HEK293 (cell line): ENCODE measurements around the gene SCD.

Experiments
- CTCF ChIA-PET: fragments of 350-600 bp; formaldehyde crosslinking; extraction: SDS; loops from one replicate; lab custom pipeline; 2021; ENCODE audit warnings: antibody characterized with exemption; lab: Yijun Ruan, JAX
- POLR2A ChIA-PET: fragments of 300-600 bp; formaldehyde crosslinking; extraction: SDS; loops from one replicate; lab custom pipeline; 2020; ENCODE audit warnings: antibody characterized with exemption, inconsistent platforms; lab: Yijun Ruan, JAX
- H3K27ac ChIP-seq: fragments of 200-500 bp; sonication (Bioruptor generic); 2 replicates; pipeline ENCODE4 v1.5.1; 2014; ENCODE audit warnings: low read depth, low read length, control low read depth, inconsistent platforms; ENCODE audit errors: extremely low read depth
- H3K36me3 ChIP-seq, 2 experiments: fragments of 200-500 bp in 1 of 2; sonication (Bioruptor generic) in 1 of 2; 1 replicate in 1 of 2; 2 replicates in 1 of 2; pipeline ENCODE4 v1.5.1; 2014 to 2017; ENCODE audit warnings: inconsistent platforms in 2 of 2, low read length in 2 of 2; ENCODE audit not compliant: control insufficient read depth in 2 of 2, insufficient read depth in 1 of 2
- H3K4me1 ChIP-seq: fragments of 200-500 bp; sonication (Bioruptor generic); 2 replicates; pipeline ENCODE4 v1.5.1; 2014; ENCODE audit warnings: mild to moderate bottlenecking, low read length, inconsistent platforms; ENCODE audit not compliant: control insufficient read depth, insufficient read depth
- H3K4me3 ChIP-seq: 2 replicates; pipeline ENCODE4 v1.5.1; 2011; ENCODE audit warnings: low read depth, mild to moderate bottlenecking, control low read depth, low read length, moderate library complexity
- H3K9me3 ChIP-seq: fragments of 200-500 bp; sonication (Bioruptor generic); 2 replicates; pipeline ENCODE4 v1.5.1; 2014; ENCODE audit warnings: low read depth, low read length, inconsistent platforms; ENCODE audit not compliant: control insufficient read depth, insufficient read depth
- BCL11A ChIP-seq: fragments of 450-650 bp; formaldehyde crosslinking; IDR thresholded peaks from 2 replicates; pipeline ENCODE4 v1.5.1; 2016; ENCODE audit warnings: low read depth, missing biosample characterization, missing genetic modification characterization
- KLF1 ChIP-seq: fragments of 450-650 bp; formaldehyde crosslinking; IDR thresholded peaks from 2 replicates; pipeline ENCODE4 v1.5.1; 2016; ENCODE audit warnings: missing biosample characterization, missing genetic modification characterization
- KLF10 ChIP-seq: fragments of 450-650 bp; IDR thresholded peaks from 2 replicates; pipeline ENCODE4 v1.5.1; 2018; ENCODE audit warnings: missing biosample characterization, mild to moderate bottlenecking, missing genetic modification characterization
- PRDM1 ChIP-seq: fragments of 450-650 bp; formaldehyde crosslinking; IDR thresholded peaks from 2 replicates; pipeline ENCODE4; 2016; ENCODE audit warnings: missing biosample characterization, missing genetic modification characterization
- ZBTB11 ChIP-seq: fragments of 450-650 bp; formaldehyde crosslinking; conservative IDR thresholded peaks from 2 replicates; pipeline ENCODE4 v1.5.1; 2016; ENCODE audit warnings: low read depth, missing biosample characterization, missing genetic modification characterization
- ZBTB48 ChIP-seq: fragments of 450-650 bp; formaldehyde crosslinking; IDR thresholded peaks from 2 replicates; pipeline ENCODE4 v1.5.1; 2016; ENCODE audit warnings: missing biosample characterization, missing genetic modification characterization
- ZFP3 ChIP-seq: fragments of 450-650 bp; formaldehyde crosslinking; IDR thresholded peaks from 2 replicates; pipeline ENCODE4 v1.5.1; 2016; ENCODE audit warnings: low read depth, missing biosample characterization, missing genetic modification characterization
- ZFP69B ChIP-seq: fragments of 450-650 bp; formaldehyde crosslinking; IDR thresholded peaks from 2 replicates; pipeline ENCODE4 v1.5.1; 2016; ENCODE audit warnings: missing biosample characterization, missing genetic modification characterization
- ZNF10 ChIP-seq: fragments of 450-650 bp; formaldehyde crosslinking; IDR thresholded peaks from 2 replicates; pipeline ENCODE4 v1.5.1; 2017; ENCODE audit warnings: missing biosample characterization, missing genetic modification characterization
- ZNF2 ChIP-seq: fragments of 450-650 bp; formaldehyde crosslinking; IDR thresholded peaks from 2 replicates; pipeline ENCODE4 v1.5.1; 2016; ENCODE audit warnings: missing biosample characterization, missing genetic modification characterization
- ZNF280C ChIP-seq: fragments of 450-650 bp; formaldehyde crosslinking; IDR thresholded peaks from 2 replicates; pipeline ENCODE4 v1.5.1; 2016; ENCODE audit warnings: missing biosample characterization, missing genetic modification characterization
- ZNF366 ChIP-seq: fragments of 450-650 bp; formaldehyde crosslinking; conservative IDR thresholded peaks from 2 replicates; pipeline ENCODE4 v1.5.1; 2016; ENCODE audit warnings: missing biosample characterization, missing genetic modification characterization
- ZNF391 ChIP-seq: fragments of 450-650 bp; formaldehyde crosslinking; IDR thresholded peaks from 2 replicates; pipeline ENCODE4 v1.5.1; 2016; ENCODE audit warnings: low read depth, missing biosample characterization, missing genetic modification characterization, borderline replicate concordance
- ZNF398 ChIP-seq: fragments of 450-650 bp; formaldehyde crosslinking; IDR thresholded peaks from 2 replicates; pipeline ENCODE4 v1.5.1; 2017; ENCODE audit warnings: missing biosample characterization, missing genetic modification characterization
- ZNF544 ChIP-seq: fragments of 450-650 bp; formaldehyde crosslinking; IDR thresholded peaks from 2 replicates; pipeline ENCODE4 v1.5.0; 2017; ENCODE audit warnings: missing biosample characterization, missing genetic modification characterization
- ZNF645 ChIP-seq: fragments of 450-650 bp; formaldehyde crosslinking; IDR thresholded peaks from 2 replicates; pipeline ENCODE4; 2016; ENCODE audit warnings: missing biosample characterization, missing genetic modification characterization
- ZNF792 ChIP-seq: fragments of 450-650 bp; formaldehyde crosslinking; IDR thresholded peaks from 2 replicates; pipeline ENCODE4 v1.5.1; 2016; ENCODE audit warnings: missing biosample characterization, missing genetic modification characterization

The SCD gene

GRCh38 chr10:100373298-100374199, 26.5 kb downstream of the SCD start (continued):
- 0 out of 2 replicates have a peak, but pooled peaks have one; percentile 34 for TF ChIP-seq ZBTB48 (tag by site-specific recombination)
- peak; percentile 32; the same call in 1 of the 2 replicates for TF ChIP-seq KLF1 (tag by site-specific recombination)
- peak; percentile 31; the same call in 1 of the 2 replicates for TF ChIP-seq KLF10 (tag by site-specific recombination)
- TF ChIP-seq ZNF10: peak; percentile 22; the same call in 1 of the 2 replicates
- no peak for TF ChIP-seq BCL11A (tag by site-specific recombination)
- TF ChIP-seq ZNF280C: no peak
- peak; percentile 72 for TF ChIP-seq ZNF398 (tag by site-specific recombination)

GRCh38 chr10:100374200-100374655, 27.2 kb downstream of the SCD start:
- no peaks in the 10 kb centered on the region for H3K9me3 ChIP-seq
- H3K36me3 ChIP-seq: no peaks in the 10 kb centered on the region
- ChIA-PET CTCF (interaction anchor here (0.7 to 2.2 kb wide), 3 partner anchors 22 to 59 kb away, joined by 3 to 13 read pairs (median 3); no protein-coding TSS in a partner anchor), POLR2A (interaction anchor here (0.9 to 2.1 kb wide), 8 partner anchors 10 to 87 kb away, joined by 4 to 71 read pairs (median 9); partner anchors contain the start of genes BLOC1S2 and SCD)
- H3K27ac ChIP-seq: peak overlapping the region; percentile 97
- TF ChIP-seq ZNF366 (tag by site-specific recombination): peak; percentile 28; the same call in 1 of the 2 replicates
- TF ChIP-seq ZFP3 (tag by site-specific recombination): 0 out of 2 replicates have a peak, but pooled peaks have one; percentile 48
- no peak for TF ChIP-seq ZNF544
- no peak for TF ChIP-seq ZNF645
- peak; percentile 79 for TF ChIP-seq ZBTB11
- TF ChIP-seq ZNF792: no peak
- TF ChIP-seq PRDM1 (tag by site-specific recombination): peak; percentile 81; the same call in 1 of the 2 replicates
- peak; percentile 57 for TF ChIP-seq ZNF2
- TF ChIP-seq ZFP69B: peak; percentile 35; the same call in 1 of the 2 replicates
- 0 out of 2 replicates have a peak, but pooled peaks have one; percentile 18 for TF ChIP-seq ZNF391 (tag by site-specific recombination)
- TF ChIP-seq, all 188 proteins: peak for 7
- Histone ChIP-seq H3K4me1 (peaks cover 21% of the 10 kb centered on the region), H3K4me3 (peak overlapping the region; percentile 49)
